CD14-positive monocyte (primary cell): ENCODE data around the gene MRPL23. TPM values are rescaled to one million over a fixed set of nuclear protein-coding genes. Genes with fewer than 3 reads are reported as not detected.

ENCODE experiments used
- DNase-seq, 3 donors: peaks; one replicate each; pipeline ENCODE4 v3.0.0-alpha.2; 2011 to 2022
- H2AFZ ChIP-seq: 2 replicates; pipeline ENCODE4 v1.6.0; 2012; ENCODE audit warnings: mild to moderate bottlenecking, low read depth, low read length, inconsistent platforms; ENCODE audit not compliant: insufficient read depth, poor library complexity, severe bottlenecking
- H3K27ac ChIP-seq, 2 donors: 1 replicate in 1 of 2; 2 replicates in 1 of 2; pipeline ENCODE4 v1.5.1; 2012 to 2013; ENCODE audit warnings: low read length in 2 of 2, control low read depth in 1 of 2, inconsistent platforms in 1 of 2, low read depth in 1 of 2, mild to moderate bottlenecking in 1 of 2
- H3K27me3 ChIP-seq, 2 donors: one replicate each; pipeline versions ENCODE4 v1.6.0 to v1.6.1; 2011 to 2013; ENCODE audit warnings: low read length in 2 of 2; ENCODE audit not compliant: control insufficient read depth in 2 of 2, insufficient read depth in 2 of 2
- H3K36me3 ChIP-seq, 2 donors: replicated peaks in 1 of 2; 1 replicate in 1 of 2; 2 replicates in 1 of 2; pipeline versions ENCODE4 v1.5.1 to v1.6.1; 2012 to 2013; ENCODE audit warnings: low read length in 2 of 2, control low read depth in 1 of 2, inconsistent platforms in 1 of 2, mild to moderate bottlenecking in 1 of 2; ENCODE audit not compliant: insufficient read depth in 2 of 2, control insufficient read depth in 1 of 2
- H3K4me1 ChIP-seq, 2 donors: 1 replicate in 1 of 2; 2 replicates in 1 of 2; pipeline versions ENCODE4 v1.5.1 to v1.6.1; 2012 to 2013; ENCODE audit warnings: low read length in 2 of 2, control low read depth in 1 of 2, inconsistent platforms in 1 of 2, mild to moderate bottlenecking in 1 of 2, moderate library complexity in 1 of 2; ENCODE audit not compliant: insufficient read depth in 2 of 2, control insufficient read depth in 1 of 2
- H3K4me2 ChIP-seq: replicated peaks from 2 replicates; pipeline ENCODE3; 2012; ENCODE audit warnings: low read length, moderate library complexity, mild to moderate bottlenecking; ENCODE audit not compliant: poor library complexity, severe bottlenecking; ENCODE audit errors: extremely low read depth
- H3K4me3 ChIP-seq, 3 experiments: fragments of 200-600 bp in 1 of 3; sonication (generic) in 1 of 3; replicated peaks in 1 of 3; 1 replicate in 2 of 3; 2 replicates in 1 of 3; pipeline ENCODE4 v1.5.1; 2011 to 2013; ENCODE audit warnings: low read length in 3 of 3, mild to moderate bottlenecking in 3 of 3, control low read depth in 2 of 3, low read depth in 2 of 3, inconsistent platforms in 1 of 3, moderate library complexity in 1 of 3
- H3K79me2 ChIP-seq: 2 replicates; pipeline ENCODE4 v1.6.0; 2012; ENCODE audit warnings: mild to moderate bottlenecking, control low read depth, inconsistent platforms, low read length, moderate library complexity; ENCODE audit not compliant: insufficient read depth
- H3K9ac ChIP-seq: 2 replicates; pipeline ENCODE4 v1.6.0; 2017; ENCODE audit warnings: low read length, mild to moderate bottlenecking; ENCODE audit not compliant: insufficient read depth, poor library complexity, severe bottlenecking
- H3K9me3 ChIP-seq, 2 donors: replicated peaks in 1 of 2; 1 replicate in 1 of 2; 2 replicates in 1 of 2; pipeline versions ENCODE4 v1.5.1 to v1.6.1; 2012 to 2013; ENCODE audit warnings: low read length in 2 of 2, control low read depth in 1 of 2; ENCODE audit not compliant: control insufficient read depth in 1 of 2, insufficient read depth in 1 of 2
- H4K20me1 ChIP-seq: 2 replicates; pipeline ENCODE4 v1.6.0; 2012; ENCODE audit warnings: mild to moderate bottlenecking, low read length, control low read depth, moderate library complexity; ENCODE audit not compliant: insufficient read depth
- H3K27ac Mint-ChIP-seq, 7 donors: one replicate each; pipeline ENCODE4 v1.8.0; 2020; ENCODE audit warnings: mild to moderate bottlenecking in 7 of 7, mixed read lengths in 7 of 7, moderate library complexity in 6 of 7, inconsistent platforms in 2 of 7
- H3K27me3 Mint-ChIP-seq, 3 donors: one replicate each; pipeline ENCODE4 v1.8.0; 2021 to 2022; ENCODE audit warnings: low read depth in 3 of 3, mild to moderate bottlenecking in 3 of 3, mixed read lengths in 3 of 3, moderate library complexity in 3 of 3, inconsistent platforms in 1 of 3
- H3K36me3 Mint-ChIP-seq, 2 donors: one replicate each; pipeline ENCODE4 v1.8.0; 2020; ENCODE audit warnings: mixed read lengths in 2 of 2, inconsistent platforms in 1 of 2, mild to moderate bottlenecking in 1 of 2
- H3K4me1 Mint-ChIP-seq: one replicate; pipeline ENCODE4 v1.8.0; 2020; ENCODE audit warnings: mild to moderate bottlenecking, mixed read lengths
- H3K4me3 Mint-ChIP-seq, 2 donors: one replicate each; pipeline ENCODE4 v1.8.0; 2020; ENCODE audit warnings: mild to moderate bottlenecking in 2 of 2, mixed read lengths in 2 of 2, moderate library complexity in 1 of 2
- H3K9me3 Mint-ChIP-seq, 7 donors: one replicate each; pipeline ENCODE4 v1.8.0; 2020 to 2022; ENCODE audit warnings: mixed read lengths in 7 of 7, mild to moderate bottlenecking in 6 of 7, moderate library complexity in 6 of 7, inconsistent platforms in 2 of 7
- CTCF ChIP-seq: fragments of 200-600 bp; IDR thresholded peaks from one replicate; pipeline ENCODE4 v1.8.0; 2022; ENCODE audit warnings: antibody characterized with exemption, mild to moderate bottlenecking
- WGBS: methylation state at CpG from one replicate; pipeline ENCODE4 v1.1.5; 2013; ENCODE audit warnings: missing lambda C conversion rate; ENCODE audit not compliant: insufficient coverage; 5-methylcytosine and 5-hydroxymethylcytosine counted together
- intact Hi-C, 2 donors: fragments of 100-400 bp; cut with micrococcal nuclease; formaldehyde crosslinking; loops; one replicate each; pipeline versions ENCODE4 v1.15.0 to v1.15.1; 2023
- polyA plus RNA-seq, 3 donors: library from polyadenylated mRNA; depleted of rRNA in 1 of 3; unstranded in 2 of 3; stranded (reverse) in 1 of 3; fragments of 300-500 nt in 2 of 3; fragments of >200 nt in 1 of 3; fragmentation: Illumina TruSeq in 2 of 3; gene quantifications; 1 replicate in 2 of 3; 2 replicates in 1 of 3; pipeline ENCODE4 v1.2.3, GENCODE V29; 2012 to 2021

Gene MRPL23
- polyA plus RNA-seq, 3 donors, result 19.3 to 109 (median 51.1) TPM

GRCh38 chr11:1930462-1930830, 16.7 kb upstream of the MRPL23 start:
- H3K4me1 ChIP-seq, result peaks cover 9 to 21% of the 10 kb centered on the region in 2 donors
- H3K4me3 Mint-ChIP-seq, result no peak overlapping the region
- no peaks in the 10 kb centered on the region for H4K20me1 ChIP-seq
- no peak overlapping the region for H3K27ac ChIP-seq
- no peak for DNase-seq
- H3K9me3 ChIP-seq, result no peaks in the 10 kb centered on the region
- no peaks in the 10 kb centered on the region for H3K36me3 Mint-ChIP-seq
- no peak overlapping the region for H2AFZ ChIP-seq
- H3K9me3 Mint-ChIP-seq, result peaks cover 0 to 3% (median 0%) of the 10 kb centered on the region in 7 donors
- no peak for TF ChIP-seq CTCF
- H3K27me3 Mint-ChIP-seq, result peaks cover 10 to 34% (median 18%) of the 10 kb centered on the region in 3 donors
- H3K27me3 ChIP-seq, result peaks cover 0 to 4% of the 10 kb centered on the region in 2 donors
- 89% methylated on average over 7 of the region's 9 CpGs for WGBS
- no peaks in the 10 kb centered on the region for H3K79me2 ChIP-seq
- H3K27ac Mint-ChIP-seq, result no peak overlapping the region
- intact Hi-C loops, result no loop called here
- no peaks in the 10 kb centered on the region for H3K36me3 ChIP-seq
- H3K4me3 ChIP-seq, result no peak overlapping the region
- H3K4me2 ChIP-seq, result no peak overlapping the region
- H3K4me1 Mint-ChIP-seq, result peaks cover 20% of the 10 kb centered on the region
- no peak overlapping the region for H3K9ac ChIP-seq

- intact Hi-C loops, result no loop called here
- H3K36me3 Mint-ChIP-seq, result no peaks in the 10 kb centered on the region
- Histone ChIP-seq H3K4me3 (no peak overlapping the region), H3K4me1 (peaks cover 9 to 15% of the 10 kb centered on the region in 2 donors), H3K36me3 (no peaks in the 10 kb centered on the region), H3K27ac (no peak overlapping the region), H4K20me1 (no peaks in the 10 kb centered on the region), H3K9me3 (no peaks in the 10 kb centered on the region), H3K4me2 (peak overlapping the region; percentile 8), H3K9ac (no peak overlapping the region), H2AFZ (peak overlapping the region; percentile 6), H3K79me2 (no peaks in the 10 kb centered on the region), H3K27me3 (peaks cover 0 to 4% of the 10 kb centered on the region in 2 donors)
- H3K27ac Mint-ChIP-seq, result peak overlapping the region in 1 of 7 donors; percentile 43
- H3K4me3 Mint-ChIP-seq, result peak overlapping the region in 1 of 2 donors; percentile 68
- peaks cover 16% of the 10 kb centered on the region for H3K4me1 Mint-ChIP-seq
- peaks cover 10 to 31% (median 16%) of the 10 kb centered on the region in 3 donors for H3K27me3 Mint-ChIP-seq
- no peak for TF ChIP-seq CTCF
- peaks cover 0 to 3% (median 0%) of the 10 kb centered on the region in 7 donors for H3K9me3 Mint-ChIP-seq
- DNase-seq, result peak in 2 of 3 donors; percentile 17 to 33
- WGBS, result 11% methylated on average over 8 of the region's 18 CpGs
Measured at GRCh38 chr11:1931341-1932104, 15.6 kb upstream of the MRPL23 start.
